Right cardiac atrium (tissue), 5 donors: Measurements from ENCODE around the gene IGSF21. TPM values are rescaled to one million over a fixed set of nuclear protein-coding genes. Genes with fewer than 3 reads are reported as not detected.

Source experiments
- ATAC-seq, 2 donors: fragments of 200-7000 bp; cut with Tn5 transposase; one replicate each; pipeline versions ENCODE4 v1.8.0 to v1.9.1; 2020; ENCODE audit warnings: moderate library complexity in 2 of 2, mild to moderate bottlenecking in 1 of 2
- DNase-seq, 3 donors: peaks; one replicate each; pipeline ENCODE4 v3.0.0-alpha.2; 2020
- H3K27ac ChIP-seq: one replicate; pipeline ENCODE4 v1.5.1; 2013; ENCODE audit warnings: mild to moderate bottlenecking, low read length, control low read depth, moderate library complexity
- H3K27me3 ChIP-seq: one replicate; pipeline ENCODE4 v1.6.1; 2013; ENCODE audit not compliant: control insufficient read depth, insufficient read depth
- H3K4me1 ChIP-seq: one replicate; pipeline ENCODE4 v1.6.1; 2013; ENCODE audit warnings: low read length; ENCODE audit not compliant: control insufficient read depth, insufficient read depth
- H3K4me3 ChIP-seq: one replicate; pipeline ENCODE4 v1.5.1; 2013; ENCODE audit warnings: low read length, control low read depth
- H3K9me3 ChIP-seq: one replicate; pipeline ENCODE4 v1.6.1; 2013; ENCODE audit warnings: low read length; ENCODE audit not compliant: control insufficient read depth
- WGBS: extraction: QIAGEN DNeasy Blood & Tissue Kit; methylation state at CpG from one replicate; pipeline ENCODE4 v1.1.7; 2013; 5-methylcytosine and 5-hydroxymethylcytosine counted together
- intact Hi-C, 4 donors: fragments of 100-400 bp; cut with DNase I; formaldehyde crosslinking; loops; one replicate each; pipeline versions ENCODE4 v1.11.0 to v1.14.0; 2022 to 2023
- polyA plus RNA-seq: library from polyadenylated mRNA; stranded (reverse); fragments of 200-250 nt; gene quantifications from one replicate; pipeline ENCODE4 v1.2.3, GENCODE V29; 2013
- total RNA-seq, 4 donors: library from RNA; stranded (reverse); fragmentation: NEBNext Ultra II Directional; extraction: Animal tissue kit (Norgen Biotek cat#: 25700); gene quantifications; one replicate each; pipeline ENCODE4 v1.2.1, GENCODE V29; 2021
- donor health status: healthy with polysubstance abuse.
- donor health status: DM: no; HTN: yes; CAD: no.
- donor health status: DM: no; HTN: no; CAD: no.
- donor health status: DM: no; HTN: yes; CAD: no; lungs with severe emphysema.
- donor health status: DM: yes; HTN: yes; CAD: no.

IGSF21 gene
- total and polyA plus RNA-seq, 5 donors: 0.52 to 3.1 (median 1.7) TPM

GRCh38 chr1:18119771-18120377, 12.3 kb downstream of the IGSF21 start:
- H3K27ac ChIP-seq: no peak overlapping the region
- 39% methylated on average over 6 of the region's 6 CpGs for whole genome bisulfite sequencing
- no peak for DNase-seq
- no peak overlapping the region for H3K4me3 ChIP-seq
- H3K4me1 ChIP-seq: no peaks in the 10 kb centered on the region
- intact Hi-C loops: no loop called here
- ATAC-seq: no peak
- no peaks in the 10 kb centered on the region for H3K27me3 ChIP-seq
- H3K9me3 ChIP-seq: no peaks in the 10 kb centered on the region

GRCh38 chr1:18120638-18121037, 13.0 kb downstream of the IGSF21 start:
- 71% methylated on average over 8 of the region's 8 CpGs for WGBS
- Histone ChIP-seq H3K9me3 (no peaks in the 10 kb centered on the region), H3K27me3 (no peaks in the 10 kb centered on the region), H3K4me3 (no peak overlapping the region), H3K27ac (no peak overlapping the region), H3K4me1 (no peaks in the 10 kb centered on the region)
- no peak for DNase-seq
- intact Hi-C loops: no loop called here
- ATAC-seq: no peak

DNA sequence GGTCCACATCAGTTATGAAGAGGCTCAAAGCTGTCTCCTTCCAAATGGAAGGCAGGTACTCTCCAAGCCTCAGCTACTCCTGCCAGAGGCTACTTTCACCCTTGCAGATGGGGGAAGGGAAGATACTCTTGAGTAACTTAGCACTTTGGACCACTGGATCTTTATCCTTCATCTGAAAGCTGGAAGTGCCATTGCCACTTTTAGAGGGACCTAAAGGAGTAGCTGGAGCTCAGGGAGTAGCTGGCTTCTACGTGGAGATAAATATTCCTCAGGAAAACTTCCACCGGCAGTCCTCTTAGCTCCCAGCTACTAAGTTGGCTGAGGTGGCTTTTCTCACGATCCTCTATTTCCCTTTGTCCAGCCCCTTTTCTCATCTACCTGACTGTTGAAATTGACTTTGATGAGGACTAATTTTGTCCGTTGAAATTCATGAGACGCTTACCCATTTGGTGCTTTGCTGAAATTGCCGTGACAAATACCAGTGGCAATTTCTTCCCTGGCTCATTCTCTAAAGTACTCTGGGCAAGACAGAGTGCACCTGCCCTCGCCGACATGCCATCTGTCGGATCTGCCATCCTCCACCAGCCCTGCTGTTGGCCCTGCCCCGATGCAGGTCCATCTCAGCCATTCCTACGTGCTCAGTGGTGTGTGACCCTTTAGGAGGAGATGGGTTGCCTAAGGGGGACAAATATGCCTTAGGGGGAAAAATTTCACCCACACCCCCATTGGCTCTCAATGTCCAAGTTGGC, 13.6 kb downstream of the IGSF21 start:
- no peak for DNase-seq
- H3K27ac ChIP-seq: no peak overlapping the region
- no peaks in the 10 kb centered on the region for H3K9me3 ChIP-seq
- no peak for ATAC-seq
- no peak overlapping the region for H3K4me3 ChIP-seq
- no peaks in the 10 kb centered on the region for H3K27me3 ChIP-seq
- 88% methylated on average over 11 of the region's 11 CpGs for whole genome bisulfite sequencing
- intact Hi-C loops: no loop called here
- no peaks in the 10 kb centered on the region for H3K4me1 ChIP-seq

DNA sequence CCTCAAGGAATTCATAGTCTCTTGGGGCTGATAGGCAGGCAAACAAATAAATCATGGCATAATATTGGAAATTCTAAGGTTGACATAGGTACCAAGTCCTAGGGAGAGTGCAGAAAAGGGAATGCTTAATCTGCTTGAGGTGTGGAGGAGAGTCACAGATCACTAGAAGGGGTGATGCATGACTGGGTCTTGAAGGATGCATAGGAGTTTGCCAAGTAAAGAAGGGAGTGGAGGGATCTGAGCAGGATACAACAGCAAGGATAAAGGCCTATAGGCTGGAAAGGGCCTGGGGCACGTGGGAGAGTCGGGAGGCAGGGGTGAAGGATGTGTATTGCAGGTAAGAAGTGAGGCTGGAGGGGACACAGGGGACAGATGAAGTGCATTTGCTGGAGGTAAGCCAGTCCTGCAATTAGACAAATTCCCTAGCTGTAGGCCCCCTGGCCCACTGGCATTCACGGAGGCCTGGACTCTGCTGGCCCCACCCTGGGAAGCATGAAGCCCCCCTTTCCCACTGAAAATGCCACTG, 15.9 kb downstream of the IGSF21 start:
- Histone ChIP-seq H3K4me3 (no peak overlapping the region), H3K27ac (no peak overlapping the region), H3K9me3 (no peaks in the 10 kb centered on the region), H3K27me3 (no peaks in the 10 kb centered on the region), H3K4me1 (no peaks in the 10 kb centered on the region)
- intact Hi-C loops: no loop called here
- WGBS: 49% methylated on average over 3 of the region's 3 CpGs
- DNase-seq: no peak
- no peak for ATAC-seq

DNA sequence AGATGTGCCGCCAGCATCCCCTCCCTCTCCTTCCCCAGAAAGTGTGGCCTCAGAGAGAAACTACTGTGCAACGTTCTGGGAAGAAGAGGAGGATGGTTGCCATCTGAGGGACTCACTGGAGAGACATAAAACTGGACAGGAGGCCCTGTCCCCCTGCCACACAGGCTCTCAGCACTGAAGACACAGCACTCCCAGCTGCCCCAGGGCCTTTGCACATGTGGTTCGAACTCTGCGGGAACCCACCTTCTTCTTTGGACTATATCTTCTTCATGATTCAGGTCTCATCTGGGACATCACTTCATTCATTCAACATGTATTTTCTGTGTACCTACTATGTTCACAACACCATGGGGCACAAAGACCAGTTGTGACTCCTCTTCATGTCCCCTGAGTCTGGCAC, 17.4 kb downstream of the IGSF21 start:
- H3K27ac ChIP-seq: no peak overlapping the region
- intact Hi-C loops: no loop called here
- no peaks in the 10 kb centered on the region for H3K9me3 ChIP-seq
- no peak overlapping the region for H3K4me3 ChIP-seq
- no peaks in the 10 kb centered on the region for H3K4me1 ChIP-seq
- H3K27me3 ChIP-seq: no peaks in the 10 kb centered on the region
- WGBS: 82% methylated on average over 4 of the region's 4 CpGs
- DNase-seq (no peak), ATAC-seq (no peak)

- Histone ChIP-seq H3K4me3 (no peak overlapping the region), H3K9me3 (no peaks in the 10 kb centered on the region), H3K27ac (no peak overlapping the region), H3K27me3 (no peaks in the 10 kb centered on the region), H3K4me1 (no peaks in the 10 kb centered on the region)
- 58% methylated on average over 5 of the region's 5 CpGs for WGBS
- DNase-seq (no peak), ATAC-seq (no peak)
- intact Hi-C loops: no loop called here
These were observed 19.0 kb downstream of the IGSF21 start for GRCh38 chr1:18126616-18127015.

- ATAC-seq (no peak), DNase-seq (no peak)
- Histone ChIP-seq H3K27me3 (no peaks in the 10 kb centered on the region), H3K27ac (no peak overlapping the region), H3K4me1 (no peaks in the 10 kb centered on the region), H3K4me3 (no peak overlapping the region), H3K9me3 (no peaks in the 10 kb centered on the region)
- intact Hi-C loops: no loop called here
- 43% methylated on average over 4 of the region's 4 CpGs for WGBS
These were observed 20.7 kb downstream of the IGSF21 start for GRCh38 chr1:18128298-18128697.

- WGBS: 59% methylated on average over 3 of the region's 3 CpGs
- Histone ChIP-seq H3K4me1 (no peaks in the 10 kb centered on the region), H3K4me3 (no peak overlapping the region), H3K27ac (no peak overlapping the region), H3K9me3 (no peaks in the 10 kb centered on the region), H3K27me3 (no peaks in the 10 kb centered on the region)
- DNase-seq (no peak), ATAC-seq (no peak)
- intact Hi-C loops: no loop called here
These were observed 22.8 kb downstream of the IGSF21 start for GRCh38 chr1:18130356-18130755.

DNA sequence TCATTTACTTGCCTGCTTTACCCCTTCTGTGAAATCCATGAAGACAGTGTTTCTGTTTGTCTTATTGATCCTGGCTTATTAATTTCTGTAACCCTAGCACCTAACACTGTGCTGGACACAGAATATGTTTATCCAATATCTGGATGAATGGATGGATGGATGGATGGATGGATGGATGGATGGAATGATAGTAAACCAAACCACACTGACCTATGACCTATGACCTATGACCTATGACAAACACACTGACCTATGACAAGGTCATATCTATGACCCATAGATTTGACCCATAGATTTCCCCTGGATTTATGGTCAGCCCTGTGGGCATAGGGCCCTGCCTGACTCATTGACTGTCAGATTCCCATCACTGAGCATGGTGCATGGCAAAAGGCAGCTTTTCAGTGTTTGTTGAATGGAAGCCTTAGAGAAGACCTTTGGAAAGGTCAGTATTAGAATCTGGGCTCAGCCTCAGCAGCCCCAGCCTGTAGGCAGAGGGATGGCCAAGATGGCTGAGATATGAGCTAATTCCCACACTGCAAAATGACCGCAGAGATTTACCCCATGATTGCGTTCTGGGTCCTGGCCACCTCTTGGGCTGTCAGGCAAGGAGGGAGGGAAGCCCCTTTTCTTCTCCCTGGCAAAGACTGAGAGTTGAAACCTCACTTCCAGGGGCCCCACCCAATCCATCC, 24.6 kb downstream of the IGSF21 start:
- H3K4me3 ChIP-seq: no peak overlapping the region

DNA sequence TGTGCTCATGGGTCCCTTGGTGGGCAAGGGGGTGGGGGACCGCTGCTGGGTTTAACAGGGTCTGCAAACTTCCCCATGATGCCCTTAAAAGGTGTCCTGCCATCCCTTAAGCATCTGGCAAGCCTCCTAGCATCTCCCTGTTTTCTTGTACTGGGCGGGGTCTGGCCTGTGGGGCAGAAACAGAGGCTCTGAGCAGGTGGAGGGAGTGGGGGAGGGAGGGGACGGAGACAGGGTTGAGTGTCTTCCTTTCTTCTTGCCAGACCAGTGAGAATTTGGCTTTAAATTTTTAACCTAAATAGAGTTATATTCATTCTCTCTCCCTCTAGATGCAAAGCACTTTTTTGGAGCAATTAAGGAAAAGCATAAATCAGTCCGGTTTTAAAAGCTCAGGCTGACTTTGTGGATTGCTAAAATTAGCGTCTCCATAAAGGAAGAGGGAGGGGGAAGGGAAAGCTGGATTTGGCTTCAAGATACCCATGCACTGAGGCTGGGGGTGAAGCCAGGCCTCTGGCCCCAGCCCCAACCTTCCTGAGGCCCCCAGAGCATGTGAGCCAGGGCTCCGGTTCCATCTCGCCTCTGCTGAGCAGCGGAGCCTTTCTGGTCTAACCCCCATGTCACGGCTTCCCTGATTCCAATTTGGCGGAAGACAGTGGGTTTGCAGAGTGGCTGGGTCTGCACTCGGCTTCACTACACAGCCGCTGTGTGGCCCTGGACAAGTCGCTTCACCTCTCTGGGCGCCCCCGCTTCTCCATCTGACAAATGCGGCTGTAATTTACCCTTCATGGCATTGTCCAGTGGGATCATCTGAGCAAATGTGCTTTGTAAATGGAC, 25.3 kb downstream of the IGSF21 start:
- WGBS: 57% methylated on average over 16 of the region's 16 CpGs
- intact Hi-C loops: no loop called here
- DNase-seq (no peak), ATAC-seq (no peak)
- Histone ChIP-seq H3K9me3 (no peaks in the 10 kb centered on the region), H3K27ac (no peak overlapping the region), H3K27me3 (no peaks in the 10 kb centered on the region), H3K4me1 (no peaks in the 10 kb centered on the region), H3K4me3 (no peak overlapping the region)

More for the DNA sequence above, 24.6 kb downstream of the IGSF21 start:
- Histone ChIP-seq H3K9me3 (no peaks in the 10 kb centered on the region), H3K4me1 (no peaks in the 10 kb centered on the region), H3K27ac (no peak overlapping the region), H3K27me3 (no peaks in the 10 kb centered on the region)
- WGBS: 69% methylated on average over 2 of the region's 2 CpGs
- ATAC-seq (no peak), DNase-seq (no peak)
- intact Hi-C loops: no loop called here
